ENCODE results near the gene BOLA2B.

The BOLA2B gene

GRCh38 chr16:30152517-30152916, 40.9 kb downstream of the BOLA2B start (continued):
- TF ChIP-seq ZNF266 (tag by site-specific recombination; IDR thresholded peaks at IDR 0.05; ENCODE audit: low read depth) (0 out of 2 replicates have a peak, but pooled peaks have one; percentile 8), ZNF19 (tag by site-specific recombination; IDR thresholded peaks at IDR 0.05; ENCODE audit: low read depth) (no peak), ZNF398 (tag by site-specific recombination; IDR thresholded peaks at IDR 0.05) (no peak), BCL11B (tag by site-specific recombination; IDR thresholded peaks at IDR 0.05; ENCODE audit: low read depth) (no peak), RBAK (tag by site-specific recombination; IDR thresholded peaks at IDR 0.05) (0 out of 2 replicates have a peak, but pooled peaks have one; percentile 14), ZBTB48 (tag by site-specific recombination; IDR thresholded peaks at IDR 0.05) (no peak), ZNF292 (tag by site-specific recombination; IDR thresholded peaks at IDR 0.05; ENCODE audit: borderline replicate concordance, low read depth) (no peak), OVOL3 (tag by site-specific recombination; IDR thresholded peaks at IDR 0.05) (no peak), ZNF518A (tag by site-specific recombination; conservative IDR thresholded peaks at IDR 0.05; ENCODE audit: low read depth) (peak; percentile 77), ZNF548 (tag by site-specific recombination; IDR thresholded peaks at IDR 0.05) (no peak), ZNF501 (tag by site-specific recombination; IDR thresholded peaks at IDR 0.05) (no peak), MYNN (tag by site-specific recombination; IDR thresholded peaks at IDR 0.05; ENCODE audit: borderline replicate concordance) (no peak), SCRT2 (tag by site-specific recombination; IDR thresholded peaks at IDR 0.05) (no peak)

- CTCF ChIA-PET, result interaction anchor here (0.6 kb wide), 1 partner anchor 230 kb away, joined by 4 read pairs; no protein-coding TSS in a partner anchor
- POLR2A ChIA-PET, result interaction anchor here (0.6 kb wide), 1 partner anchor 10 kb away, joined by 7 read pairs; no protein-coding TSS in a partner anchor
- H3K9me3 ChIP-seq (ENCODE audit: control insufficient read depth, insufficient read depth, low read depth, low read length), result no peaks in the 10 kb centered on the region
- H3K4me1 ChIP-seq (ENCODE audit: control insufficient read depth, insufficient read depth, low read length), result no peaks in the 10 kb centered on the region
- H3K27ac ChIP-seq (ENCODE audit: extremely low read depth, low read depth, low read length), result no peak overlapping the region
- no peaks in the 10 kb centered on the region for H3K36me3 ChIP-seq (ENCODE audit: control insufficient read depth in 2 of 2, insufficient read depth in 1 of 2, low read length in 2 of 2)
- no peak overlapping the region for H3K4me3 ChIP-seq (ENCODE audit: low read depth, low read length)
- no peak for TF ChIP-seq GLIS2 (tag by site-specific recombination; IDR thresholded peaks at IDR 0.05)
- no peak for TF ChIP-seq ZNF24 (tag by site-specific recombination; IDR thresholded peaks at IDR 0.05)
- no peak for TF ChIP-seq ZNF624 (tag by site-specific recombination; IDR thresholded peaks at IDR 0.05)
- no peak for TF ChIP-seq ZNF747 (tag by site-specific recombination; IDR thresholded peaks at IDR 0.05)
- no peak for TF ChIP-seq ZNF785 (tag by site-specific recombination; IDR thresholded peaks at IDR 0.05)
- no peak for TF ChIP-seq ZNF146 (tag by site-specific recombination; IDR thresholded peaks at IDR 0.05)
- TF ChIP-seq ZNF239 (tag by site-specific recombination; IDR thresholded peaks at IDR 0.05), result no peak
- TF ChIP-seq ZNF280C (tag by site-specific recombination; IDR thresholded peaks at IDR 0.05), result no peak
- TF ChIP-seq GLI4 (tag by site-specific recombination; IDR thresholded peaks at IDR 0.05), result no peak
- TF ChIP-seq ZBTB7A (tag by site-specific recombination; IDR thresholded peaks at IDR 0.05; ENCODE audit: low read depth), result no peak
- no peak for TF ChIP-seq ZNF18 (tag by site-specific recombination; IDR thresholded peaks at IDR 0.05)
- TF ChIP-seq RBAK (tag by site-specific recombination; IDR thresholded peaks at IDR 0.05), result no peak
- no peak for TF ChIP-seq ZNF626 (tag by site-specific recombination; IDR thresholded peaks at IDR 0.05)
- TF ChIP-seq ZNF416 (tag by site-specific recombination; IDR thresholded peaks at IDR 0.05), result no peak
- no peak for TF ChIP-seq ZNF670 (tag by site-specific recombination; IDR thresholded peaks at IDR 0.05; ENCODE audit: low read depth)
- no peak for TF ChIP-seq ZNF133 (tag by site-specific recombination; IDR thresholded peaks at IDR 0.05)
- no peak for TF ChIP-seq ZNF311 (tag by site-specific recombination; IDR thresholded peaks at IDR 0.05; ENCODE audit: borderline replicate concordance)
Measured at GRCh38 chr16:30151091-30151490, 42.4 kb downstream of the BOLA2B start.
